ENCODE results near the gene LLGL2.
A peak's percentile ranks its signal among the peaks of the same experiment; 100 is the strongest.
"Not testable (repeated sequence)": the region's sequence is repeated elsewhere in the genome, so short reads cannot be mapped to it uniquely, and the experiment has no call there.

Gene LLGL2

GRCh38 chr17:75524970-75525805 is at the start of gene LLGL2:
TSS of gene LLGL2 (plus strand) at chr17:75525697. CDS start at chr17:75543427, 17,730 bp downstream.
- peak; percentile 54 for DNase-seq (ENCODE audit: low read depth, low spot score)

- no peak for DNase-seq (ENCODE audit: low read depth, low spot score)
Observed at GRCh38 chr17:75475851-75476250, 49.6 kb upstream of the LLGL2 start.

GRCh38 chr17:75476271-75476671 is 49.2 kb upstream of the LLGL2 start:
- DNase-seq (ENCODE audit: low read depth, low spot score): no peak

- no peak for DNase-seq (ENCODE audit: low read depth, low spot score)
Observed at GRCh38 chr17:75476752-75477489, 48.6 kb upstream of the LLGL2 start.

- not testable (repeated sequence) for DNase-seq (ENCODE audit: low read depth, low spot score)
Observed at GRCh38 chr17:75477490-75477862, 48.0 kb upstream of the LLGL2 start.

- DNase-seq (ENCODE audit: low read depth, low spot score): no peak
Observed at GRCh38 chr17:75478508-75478907, 47.0 kb upstream of the LLGL2 start.

- DNase-seq (ENCODE audit: low read depth, low spot score): no peak
Observed at GRCh38 chr17:75480281-75480680, 45.2 kb upstream of the LLGL2 start.

- no peak for DNase-seq (ENCODE audit: low read depth, low spot score)
Observed at GRCh38 chr17:75481194-75482068, 44.1 kb upstream of the LLGL2 start.

GRCh38 chr17:75482098-75482942 is 43.2 kb upstream of the LLGL2 start:
- no peak for DNase-seq (ENCODE audit: low read depth, low spot score)

GRCh38 chr17:75485688-75486087 is 39.8 kb upstream of the LLGL2 start:
- no peak for DNase-seq (ENCODE audit: low read depth, low spot score)

- no peak for DNase-seq (ENCODE audit: low read depth, low spot score)
Observed at GRCh38 chr17:75486151-75486550, 39.3 kb upstream of the LLGL2 start.

GRCh38 chr17:75486951-75487350 is 38.5 kb upstream of the LLGL2 start:
- DNase-seq (ENCODE audit: low read depth, low spot score): no peak

- DNase-seq (ENCODE audit: low read depth, low spot score): no peak
Observed at GRCh38 chr17:75487351-75488070, 38.0 kb upstream of the LLGL2 start.

- no peak for DNase-seq (ENCODE audit: low read depth, low spot score)
Observed at GRCh38 chr17:75488693-75489510, 36.6 kb upstream of the LLGL2 start.

GRCh38 chr17:75489511-75489955 is 36.0 kb upstream of the LLGL2 start:
- no peak for DNase-seq (ENCODE audit: low read depth, low spot score)

- no peak for DNase-seq (ENCODE audit: low read depth, low spot score)
Observed at GRCh38 chr17:75490173-75490743, 35.2 kb upstream of the LLGL2 start.

GRCh38 chr17:75490953-75491649 is 34.4 kb upstream of the LLGL2 start:
- DNase-seq (ENCODE audit: low read depth, low spot score): no peak

GRCh38 chr17:75491680-75492079 is 33.8 kb upstream of the LLGL2 start:
- DNase-seq (ENCODE audit: low read depth, low spot score): no peak

Data from activated naive CD8-positive, alpha-beta T cell treated with anti-CD3 and anti-CD28 coated beads, Interleukin-2, amount 50 U/mL, for 16 hours (primary cell).